ENCODE results near the gene AJM1.

Gene AJM1

DNA sequence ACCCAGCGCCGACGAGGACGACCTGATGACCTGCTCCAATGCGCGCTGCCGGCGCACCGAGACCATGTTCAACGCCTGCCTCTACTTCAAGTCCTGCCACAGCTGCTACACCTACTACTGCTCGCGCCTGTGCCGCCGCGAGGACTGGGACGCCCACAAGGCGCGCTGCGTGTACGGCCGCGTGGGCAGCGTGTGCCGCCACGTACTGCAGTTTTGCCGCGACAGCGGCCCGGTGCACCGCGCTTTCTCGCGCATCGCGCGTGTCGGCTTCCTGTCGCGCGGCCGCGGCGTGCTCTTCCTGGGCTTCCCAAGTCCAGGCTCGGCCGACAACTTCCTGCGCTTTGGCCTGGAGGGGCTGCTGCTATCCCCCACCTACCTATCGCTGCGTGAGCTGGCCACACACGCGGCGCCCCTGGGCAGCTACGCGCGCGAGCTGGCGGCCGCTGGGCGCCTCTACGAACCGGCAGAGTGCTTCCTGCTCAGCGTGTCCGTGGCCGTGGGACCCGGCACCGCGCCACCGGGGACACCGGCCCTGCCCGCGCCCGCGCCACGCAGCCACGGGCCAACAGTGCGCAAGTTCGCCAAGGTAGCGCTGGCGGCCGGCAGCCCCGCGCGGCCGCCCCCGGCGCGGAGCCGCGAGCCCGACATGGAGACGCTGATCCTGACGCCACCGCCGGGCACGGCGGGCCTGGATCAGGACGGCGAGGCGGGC is 4.3 kb downstream of the AJM1 start:
- TF ChIP-seq, protein P1, sequence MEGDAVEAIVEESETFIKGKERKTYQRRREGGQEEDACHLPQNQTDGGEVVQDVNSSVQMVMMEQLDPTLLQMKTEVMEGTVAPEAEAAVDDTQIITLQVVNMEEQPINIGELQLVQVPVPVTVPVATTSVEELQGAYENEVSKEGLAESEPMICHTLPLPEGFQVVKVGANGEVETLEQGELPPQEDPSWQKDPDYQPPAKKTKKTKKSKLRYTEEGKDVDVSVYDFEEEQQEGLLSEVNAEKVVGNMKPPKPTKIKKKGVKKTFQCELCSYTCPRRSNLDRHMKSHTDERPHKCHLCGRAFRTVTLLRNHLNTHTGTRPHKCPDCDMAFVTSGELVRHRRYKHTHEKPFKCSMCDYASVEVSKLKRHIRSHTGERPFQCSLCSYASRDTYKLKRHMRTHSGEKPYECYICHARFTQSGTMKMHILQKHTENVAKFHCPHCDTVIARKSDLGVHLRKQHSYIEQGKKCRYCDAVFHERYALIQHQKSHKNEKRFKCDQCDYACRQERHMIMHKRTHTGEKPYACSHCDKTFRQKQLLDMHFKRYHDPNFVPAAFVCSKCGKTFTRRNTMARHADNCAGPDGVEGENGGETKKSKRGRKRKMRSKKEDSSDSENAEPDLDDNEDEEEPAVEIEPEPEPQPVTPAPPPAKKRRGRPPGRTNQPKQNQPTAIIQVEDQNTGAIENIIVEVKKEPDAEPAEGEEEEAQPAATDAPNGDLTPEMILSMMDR (IDR thresholded peaks at IDR 0.05; ENCODE audit: low read depth, low read length), result no peak
- no peak for TF ChIP-seq MYC (IDR thresholded peaks at IDR 0.05; ENCODE audit: low read depth, low read length)
- no peak for TF ChIP-seq POLR2A (IDR thresholded peaks at IDR 0.05; ENCODE audit: extremely low read depth, insufficient read length)
- no peak for TF ChIP-seq MAX (IDR thresholded peaks at IDR 0.05; ENCODE audit: low read depth, low read length)
- no peak for DNase-seq (ENCODE audit: low read depth)
- no peak overlapping the region for H3K4me3 ChIP-seq (ENCODE audit: low read depth, low read length)

DNA sequence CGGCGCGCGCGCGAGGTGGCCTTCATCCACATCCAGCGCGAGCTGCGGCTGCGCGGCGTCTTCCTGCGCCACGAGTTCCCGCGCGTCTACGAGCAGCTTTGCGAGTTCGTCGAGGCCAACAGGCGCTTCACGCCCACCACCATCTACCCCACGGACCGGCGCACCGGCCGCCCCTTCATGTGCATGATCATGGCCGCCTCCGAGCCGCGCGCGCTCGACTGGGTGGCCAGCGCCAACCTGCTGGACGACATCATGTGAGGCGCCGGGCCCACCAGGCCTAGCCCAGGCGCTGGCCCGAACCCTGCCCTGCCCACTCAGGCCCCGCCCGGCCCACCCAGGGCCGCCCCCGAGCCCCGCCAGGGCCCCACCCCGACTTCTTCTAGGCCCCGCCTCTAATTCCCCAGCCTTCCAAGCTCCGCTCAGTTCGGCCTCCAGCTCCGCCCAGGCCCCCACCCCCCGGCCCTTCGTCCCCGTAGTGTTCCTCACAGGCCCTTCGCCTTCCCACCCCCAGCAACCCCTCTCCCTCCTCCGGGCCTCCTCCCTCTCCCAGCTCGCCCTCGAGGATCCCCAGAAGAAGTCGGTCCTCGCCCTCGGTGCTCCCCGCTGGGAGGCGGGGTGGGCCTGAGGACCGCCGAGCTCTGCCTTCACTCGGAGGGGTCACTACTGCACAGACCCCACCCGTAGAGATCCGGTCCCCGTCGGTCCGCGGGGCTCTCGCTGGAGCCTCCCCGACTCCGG is 5.0 kb downstream of the AJM1 start:
- no peak for TF ChIP-seq MAX (IDR thresholded peaks at IDR 0.05; ENCODE audit: low read depth, low read length)
- no peak for TF ChIP-seq MYC (IDR thresholded peaks at IDR 0.05; ENCODE audit: low read depth, low read length)
- no peak for TF ChIP-seq POLR2A (IDR thresholded peaks at IDR 0.05; ENCODE audit: extremely low read depth, insufficient read length)
- DNase-seq (ENCODE audit: low read depth), result peak; percentile 68

GRCh38 chr9:136847826-136848392 is 5.6 kb downstream of the AJM1 start:
- TF ChIP-seq MAX (IDR thresholded peaks at IDR 0.05; ENCODE audit: low read depth, low read length) (peak; percentile 70; the same call in 1 of the 2 replicates), MYC (IDR thresholded peaks at IDR 0.05; ENCODE audit: low read depth, low read length) (peak; percentile 67), POLR2A (IDR thresholded peaks at IDR 0.05; ENCODE audit: extremely low read depth, insufficient read length) (peak; percentile 85)
- TF ChIP-seq, protein P1 (IDR thresholded peaks at IDR 0.05; ENCODE audit: low read depth, low read length), result no peak
- H3K4me3 ChIP-seq (ENCODE audit: low read depth, low read length), result peak overlapping the region; percentile 92
- peak; percentile 90 for DNase-seq (ENCODE audit: low read depth)

More for the DNA sequence above, 5.0 kb downstream of the AJM1 start:
- H3K4me3 ChIP-seq (ENCODE audit: low read depth, low read length), result peak overlapping the region; percentile 92

- TF ChIP-seq, protein P1 (IDR thresholded peaks at IDR 0.05; ENCODE audit: low read depth, low read length), result no peak
- TF ChIP-seq MAX (IDR thresholded peaks at IDR 0.05; ENCODE audit: low read depth, low read length) (no peak), POLR2A (IDR thresholded peaks at IDR 0.05; ENCODE audit: extremely low read depth, insufficient read length) (no peak), MYC (IDR thresholded peaks at IDR 0.05; ENCODE audit: low read depth, low read length) (no peak)
- peak; percentile 70 for DNase-seq (ENCODE audit: low read depth)
- H3K4me3 ChIP-seq (ENCODE audit: low read depth, low read length), result peak overlapping the region; percentile 92
These were observed 6.2 kb downstream of the AJM1 start for GRCh38 chr9:136848393-136849037.

- peak; percentile 94 for TF ChIP-seq MAX (IDR thresholded peaks at IDR 0.05; ENCODE audit: low read depth, low read length)
- TF ChIP-seq POLR2A (IDR thresholded peaks at IDR 0.05; ENCODE audit: extremely low read depth, insufficient read length), result peak; percentile 83
- TF ChIP-seq, protein P1 (IDR thresholded peaks at IDR 0.05; ENCODE audit: low read depth, low read length), result no peak
- TF ChIP-seq MYC (IDR thresholded peaks at IDR 0.05; ENCODE audit: low read depth, low read length), result peak; percentile 78
- peak within 1 kb of the TSS; percentile 92 for H3K4me3 ChIP-seq (ENCODE audit: low read depth, low read length)
- DNase-seq (ENCODE audit: low read depth), result peak; percentile 99
These were observed 7.0 kb downstream of the AJM1 start, which contains the start of gene PHPT1 for GRCh38 chr9:136849038-136849959. TSS of gene PHPT1 (plus strand) at chr9:136849409. CDS start at chr9:136849431, 22 bp downstream.

Measured in NB4 (cell line).